Muscle of leg (tissue), 11 donors: ENCODE measurements around the gene NKX2-8. TPM values are rescaled to one million over a fixed set of nuclear protein-coding genes. Genes with fewer than 3 reads are reported as not detected.
"Not testable (repeated sequence)": the region's sequence is repeated elsewhere in the genome, so short reads cannot be mapped to it uniquely, and the experiment has no call there.

ENCODE experiments used
- DNase-seq: peaks from one replicate; pipeline ENCODE4 v3.0.0; 2013
- H3K27ac ChIP-seq: one replicate; pipeline ENCODE4 v1.5.1; 2013; ENCODE audit warnings: mild to moderate bottlenecking, low read length, control low read depth
- H3K27me3 ChIP-seq: one replicate; pipeline ENCODE4 v1.6.1; 2013; ENCODE audit warnings: low read length; ENCODE audit not compliant: control insufficient read depth, insufficient read depth
- H3K36me3 ChIP-seq: one replicate; pipeline ENCODE4 v1.6.1; 2013; ENCODE audit warnings: low read length; ENCODE audit not compliant: control insufficient read depth, insufficient read depth
- H3K4me1 ChIP-seq: one replicate; pipeline ENCODE4 v1.6.1; 2013; ENCODE audit warnings: low read length; ENCODE audit not compliant: control insufficient read depth, insufficient read depth
- H3K4me3 ChIP-seq: one replicate; pipeline ENCODE4 v1.5.1; 2013; ENCODE audit warnings: low read length, control low read depth
- H3K9me3 ChIP-seq: replicated peaks from 2 replicates; pipeline ENCODE4 v1.6.1; 2013; ENCODE audit warnings: low read depth, low read length; ENCODE audit not compliant: control insufficient read depth
- WGBS: methylation state at CpG from one replicate; pipeline ENCODE4 v1.1.5; 2013; ENCODE audit warnings: missing lambda C conversion rate; ENCODE audit not compliant: insufficient coverage; 5-methylcytosine and 5-hydroxymethylcytosine counted together
- polyA plus RNA-seq, 8 donors: library from polyadenylated mRNA; unstranded; fragments of 120-200 nt; gene quantifications; one replicate each; pipeline versions ENCODE4 v1.2.1 to v1.2.3, GENCODE V29; 2013; ENCODE audit warnings: inconsistent platforms in 1 of 8, low replicate concordance in 1 of 8; ENCODE audit not compliant: insufficient read length in 8 of 8, insufficient read depth in 1 of 8
- total RNA-seq: library from RNA; stranded (reverse); fragments of 120-200 nt; gene quantifications from one replicate; pipeline ENCODE4 v1.2.4, GENCODE V29; 2013

NKX2-8 gene
- total and polyA plus RNA-seq, 9 donors = not detected

DNA sequence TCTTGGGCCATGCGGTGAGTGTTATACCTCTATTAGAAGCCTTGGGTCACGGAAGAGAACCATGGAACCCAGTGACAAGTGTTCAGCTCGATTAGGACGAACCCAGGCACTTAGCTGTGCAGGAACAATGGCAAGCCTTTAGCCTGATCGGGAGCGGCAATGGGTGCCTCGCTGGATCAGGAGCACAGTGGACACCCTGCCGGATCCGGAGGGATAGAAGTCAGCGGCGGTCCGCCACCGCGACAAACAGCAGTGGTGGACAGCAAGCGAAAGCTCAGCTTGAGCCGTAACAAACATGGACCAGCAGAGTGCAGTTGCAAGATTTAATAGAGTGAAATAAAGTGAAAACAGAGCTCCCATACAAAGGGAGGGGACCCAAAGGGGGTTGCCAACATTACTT, 38.1 kb downstream of the NKX2-8 start:
- peaks cover 12% of the 10 kb centered on the region for H3K27me3 ChIP-seq
- not testable (repeated sequence) for H3K4me1 ChIP-seq, H3K36me3 ChIP-seq, H3K4me3 ChIP-seq, H3K9me3 ChIP-seq, DNase-seq, H3K27ac ChIP-seq
- WGBS = 95% methylated on average over 14 of the region's 16 CpGs

DNA sequence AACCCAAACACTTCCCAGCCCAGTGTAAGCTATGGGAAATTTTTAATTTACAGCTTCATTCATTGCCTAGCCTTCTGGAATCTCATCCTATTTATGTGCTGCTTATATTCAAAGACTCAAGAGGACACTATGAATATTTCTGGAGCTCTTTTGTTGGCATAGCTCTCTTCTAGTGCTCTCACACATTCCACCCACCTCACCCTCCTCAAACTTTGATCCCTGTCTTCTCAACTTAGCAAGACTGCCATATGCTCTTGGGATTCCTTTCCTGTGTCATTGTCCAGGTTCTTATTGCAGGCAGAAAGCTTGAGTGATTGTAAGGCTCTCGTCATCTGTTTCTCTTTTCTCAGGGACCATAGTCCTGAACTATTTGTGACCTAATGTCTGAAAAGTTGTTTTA, 44.4 kb downstream of the NKX2-8 start:
- Histone ChIP-seq H3K36me3 (no peaks in the 10 kb centered on the region), H3K9me3 (no peaks in the 10 kb centered on the region), H3K4me1 (no peaks in the 10 kb centered on the region), H3K27me3 (peaks cover 6% of the 10 kb centered on the region), H3K4me3 (no peak overlapping the region), H3K27ac (no peak overlapping the region)
- WGBS = no CpG with 5 or more reads among the region's 1 CpG
- DNase-seq = no peak

Other genes starting within 250 kb of the NKX2-8 start
- gene NKX2-1, start 62.4 kb downstream of the NKX2-8 start, total RNA-seq = not detected
- 1 to 10 TPM in 1 of 8 donors, not detected in 7; 4.2 TPM for gene NKX2-1, start 62.4 kb downstream of the NKX2-8 start, polyA plus RNA-seq
- gene PAX9, start 79.2 kb upstream of the NKX2-8 start, total RNA-seq = 0.13 TPM
- gene PAX9, start 79.2 kb upstream of the NKX2-8 start, polyA plus RNA-seq = 1 to 10 TPM in 1 of 8 donors, under 1 TPM in 7; 0.12 to 1.9 (median 0.36) TPM